ENCODE measurements around the gene TARBP1.

GRCh38 chr1:234369033-234369430 is 109.9 kb downstream of the TARBP1 start:
- TF ChIP-seq CTCF (IDR thresholded peaks at IDR 0.05) = no peak
- TF ChIP-seq POLR2A (IDR thresholded peaks at IDR 0.05) = no peak
- TF ChIP-seq POLR2AphosphoS5 (IDR thresholded peaks at IDR 0.05; ENCODE audit: insufficient read depth in 1 of 2, low read depth in 1 of 2) = no peak

All from vagina (tissue), 2 donors.